Stimulated activated CD8-positive, alpha-beta memory T cell treated with anti-CD3 and anti-CD28 coated beads, Interleukin-12 subunit alpha, Interleukin-12 subunit beta, amount 100 ng/mL, for 24 hours (primary cell): Measurements from ENCODE around the gene TRIM7.
"Not testable (repeated sequence)": the region's sequence is repeated elsewhere in the genome, so short reads cannot be mapped to it uniquely, and the experiment has no call there.

Experiments
- DNase-seq: peaks from one replicate; pipeline ENCODE4 v3.0.0-alpha.2; 2020; ENCODE audit errors: extremely low read depth

The TRIM7 gene

GRCh38 chr5:181193656-181194055, 11.3 kb downstream of the TRIM7 start:
- no peak for DNase-seq

- no peak for DNase-seq
These were observed 12.5 kb downstream of the TRIM7 start for GRCh38 chr5:181192337-181193046.

GRCh38 chr5:181191526-181192336, 13.3 kb downstream of the TRIM7 start:
- DNase-seq, result peak; percentile 80

GRCh38 chr5:181190711-181191525, 14.1 kb downstream of the TRIM7 start:
- no peak for DNase-seq

- DNase-seq, result no peak
These were observed 14.9 kb downstream of the TRIM7 start for GRCh38 chr5:181189962-181190710.

GRCh38 chr5:181189363-181189961, 15.5 kb downstream of the TRIM7 start:
- DNase-seq, result no peak

GRCh38 chr5:181188700-181189362, 16.2 kb downstream of the TRIM7 start:
- no peak for DNase-seq

GRCh38 chr5:181187500-181188213, 17.3 kb downstream of the TRIM7 start:
- no peak for DNase-seq

GRCh38 chr5:181186986-181187499, 18.0 kb downstream of the TRIM7 start:
- no peak for DNase-seq

GRCh38 chr5:181186022-181186421, 19.0 kb downstream of the TRIM7 start:
- no peak for DNase-seq

- no peak for DNase-seq
These were observed 19.4 kb downstream of the TRIM7 start for GRCh38 chr5:181185560-181185959.

- no peak for DNase-seq
These were observed 20.2 kb downstream of the TRIM7 start for GRCh38 chr5:181184845-181185216.

- no peak for DNase-seq
These were observed 22.3 kb downstream of the TRIM7 start for GRCh38 chr5:181182651-181183050.

GRCh38 chr5:181181650-181182565, 23.1 kb downstream of the TRIM7 start:
- no peak for DNase-seq

GRCh38 chr5:181177559-181177958, 27.4 kb downstream of the TRIM7 start:
- not testable (repeated sequence) for DNase-seq

GRCh38 chr5:181176254-181176952, 28.6 kb downstream of the TRIM7 start:
- DNase-seq, result no peak

GRCh38 chr5:181173420-181174342, 31.3 kb downstream of the TRIM7 start:
- DNase-seq, result peak; percentile 41
